Liver (tissue), 9 donors: ENCODE measurements around the gene MT1F. TPM values are rescaled to one million over a fixed set of nuclear protein-coding genes. Genes with fewer than 3 reads are reported as not detected.
A peak's percentile ranks its signal among the peaks of the same experiment; 100 is the strongest.
"Not testable (repeated sequence)": the region's sequence is repeated elsewhere in the genome, so short reads cannot be mapped to it uniquely, and the experiment has no call there.

ENCODE experiments used
- DNase-seq: peaks from one replicate; pipeline ENCODE4 v3.0.0-alpha.2; 2017; ENCODE audit warnings: low spot score
- H3K27ac ChIP-seq, 2 donors: one replicate each; pipeline ENCODE4 v1.7.0; 2013; ENCODE audit warnings: inconsistent platforms in 2 of 2, low read length in 2 of 2, control low read depth in 1 of 2, low read depth in 1 of 2, mild to moderate bottlenecking in 1 of 2
- H3K27me3 ChIP-seq, 4 donors: one replicate each; pipeline versions ENCODE4 v1.6.1 to v1.7.0; 2013; ENCODE audit warnings: low read length in 3 of 4, inconsistent platforms in 1 of 4, mild to moderate bottlenecking in 1 of 4, moderate library complexity in 1 of 4; ENCODE audit not compliant: control insufficient read depth in 4 of 4, insufficient read depth in 4 of 4
- H3K36me3 ChIP-seq, 4 donors: one replicate each; pipeline versions ENCODE4 v1.6.1 to v1.7.0; 2013; ENCODE audit warnings: low read length in 3 of 4, mild to moderate bottlenecking in 3 of 4, low read depth in 1 of 4, moderate library complexity in 1 of 4; ENCODE audit not compliant: control insufficient read depth in 4 of 4, insufficient read depth in 3 of 4
- H3K4me1 ChIP-seq, 4 donors: one replicate each; pipeline versions ENCODE4 v1.6.1 to v1.7.0; 2013; ENCODE audit warnings: low read length in 3 of 4, mild to moderate bottlenecking in 3 of 4, moderate library complexity in 1 of 4; ENCODE audit not compliant: control insufficient read depth in 4 of 4, insufficient read depth in 4 of 4
- H3K4me3 ChIP-seq, 3 donors: one replicate each; pipeline versions ENCODE4 v1.6.1 to v1.7.0; 2013; ENCODE audit warnings: low read length in 3 of 3, control low read depth in 1 of 3, low read depth in 1 of 3, mild to moderate bottlenecking in 1 of 3
- H3K9ac ChIP-seq, 2 donors: one replicate each; pipeline ENCODE4 v1.7.0; 2013; ENCODE audit warnings: low read length in 2 of 2, mild to moderate bottlenecking in 2 of 2, moderate library complexity in 2 of 2, control low read depth in 1 of 2, low read depth in 1 of 2
- H3K9me3 ChIP-seq, 4 donors: one replicate each; pipeline versions ENCODE4 v1.6.1 to v1.7.0; 2013; ENCODE audit warnings: low read length in 3 of 4; ENCODE audit not compliant: control insufficient read depth in 4 of 4
- ATF3 ChIP-seq: IDR thresholded peaks from 2 replicates; pipeline ENCODE4 v1.6.1; 2016; ENCODE audit warnings: antibody characterized with exemption
- CTCF ChIP-seq: fragments of 150-350 bp; IDR thresholded peaks from 2 replicates; pipeline ENCODE4 v1.5.1; 2017; ENCODE audit warnings: improper control_type of control experiment, low read depth, low read length; ENCODE audit not compliant: missing input control
- EGR1 ChIP-seq, 2 donors: IDR thresholded peaks; 2 replicates each; pipeline ENCODE4 v1.6.1; 2016 to 2018; ENCODE audit warnings: antibody characterized with exemption in 2 of 2, low read depth in 2 of 2
- FOXA1 ChIP-seq: IDR thresholded peaks from 2 replicates; pipeline ENCODE4 v1.6.1; 2016; ENCODE audit warnings: antibody characterized with exemption
- FOXA2 ChIP-seq: IDR thresholded peaks from 2 replicates; pipeline ENCODE4 v1.6.1; 2016; ENCODE audit warnings: antibody characterized with exemption
- GABPA ChIP-seq, 2 donors: IDR thresholded peaks in 1 of 2; conservative IDR thresholded peaks in 1 of 2; 2 replicates each; pipeline ENCODE4 v1.6.1; 2016; ENCODE audit warnings: antibody characterized with exemption in 2 of 2, mild to moderate bottlenecking in 1 of 2, moderate library complexity in 1 of 2
- HNF4A ChIP-seq, 2 donors: conservative IDR thresholded peaks; 2 replicates each; pipeline ENCODE4 v1.6.1; 2016; ENCODE audit warnings: antibody characterized with exemption in 2 of 2, mild to moderate bottlenecking in 2 of 2
- HNF4G ChIP-seq: IDR thresholded peaks from 2 replicates; pipeline ENCODE4 v1.6.1; 2016; ENCODE audit warnings: antibody characterized with exemption
- JUND ChIP-seq, 2 donors: IDR thresholded peaks; 2 replicates each; pipeline ENCODE4 v1.6.1; 2016; ENCODE audit warnings: antibody characterized with exemption in 2 of 2
- NR2F2 ChIP-seq: IDR thresholded peaks from 2 replicates; pipeline ENCODE4 v1.6.1; 2016; ENCODE audit warnings: antibody characterized with exemption
- RAD21 ChIP-seq, 2 donors: IDR thresholded peaks; 2 replicates each; pipeline ENCODE4 v1.6.1; 2016; ENCODE audit warnings: antibody characterized with exemption in 2 of 2, mild to moderate bottlenecking in 2 of 2
- RXRA ChIP-seq, 2 donors: IDR thresholded peaks; 2 replicates each; pipeline ENCODE4 v1.6.1; 2017 to 2018; ENCODE audit warnings: antibody characterized with exemption in 2 of 2, mild to moderate bottlenecking in 1 of 2
- SP1 ChIP-seq: IDR thresholded peaks from 2 replicates; pipeline ENCODE4 v1.6.1; 2018; ENCODE audit warnings: antibody characterized with exemption, mild to moderate bottlenecking
- TAF1 ChIP-seq: conservative IDR thresholded peaks from 2 replicates; pipeline ENCODE4 v1.6.1; 2016; ENCODE audit warnings: antibody characterized with exemption, mild to moderate bottlenecking
- YY1 ChIP-seq: IDR thresholded peaks from 2 replicates; pipeline ENCODE4 v1.6.1; 2016; ENCODE audit warnings: antibody characterized with exemption, mild to moderate bottlenecking
- ZBTB33 ChIP-seq: IDR thresholded peaks from 2 replicates; pipeline ENCODE4 v1.6.1; 2016; ENCODE audit warnings: antibody characterized with exemption
- WGBS: extraction: QIAGEN DNeasy Blood & Tissue Kit; methylation state at CpG from one replicate; pipeline ENCODE4 v1.1.7; 2013; 5-methylcytosine and 5-hydroxymethylcytosine counted together
- polyA plus RNA-seq, 2 donors: library from polyadenylated mRNA; stranded (reverse) in 1 of 2; unstranded in 1 of 2; fragments of 200-250 nt in 1 of 2; fragments of >200 nt in 1 of 2; fragmentation: Nextera tagmentation in 1 of 2; extraction: Ambion mirVana in 1 of 2; gene quantifications; one replicate each; pipeline versions ENCODE4 v1.2.1 to v1.2.3, GENCODE V29; 2013 to 2015
- total RNA-seq, 2 donors: library from RNA; depleted of rRNA; stranded (reverse); fragments of >200 nt; gene quantifications; one replicate each; pipeline ENCODE4 v1.2.3, GENCODE V29; 2014
- TF ChIP-seq, protein P1 (sequence below): IDR thresholded peaks from 2 replicates; pipeline ENCODE4 v1.6.1; 2016; ENCODE audit warnings: antibody characterized with exemption
- TF ChIP-seq, protein P2 (sequence below): IDR thresholded peaks from 2 replicates; pipeline ENCODE4 v1.6.1; 2016; ENCODE audit warnings: antibody characterized with exemption, mild to moderate bottlenecking
- donor health status: healthy.
- donor health status: healthy.
- donor health status: healthy.
- donor health status: healthy.
- donor health status: healthy.

The MT1F gene
- total and polyA plus RNA-seq, 4 donors: 14.2 to 895 (median 134) TPM

GRCh38 chr16:56665286-56666261 is 7.8 kb downstream of the MT1F start:
- DNase-seq, H3K9me3 ChIP-seq, H3K27me3 ChIP-seq, H3K9ac ChIP-seq, H3K36me3 ChIP-seq: not testable (repeated sequence)
- WGBS: 56% methylated on average over 8 of the region's 8 CpGs
- peaks cover 0 to 16% (median 7%) of the 10 kb centered on the region in 4 donors for H3K4me1 ChIP-seq
- H3K4me3 ChIP-seq: peak overlapping the region in 1 of 3 donors; percentile 97
- peak overlapping the region; percentile 38 to 94 for H3K27ac ChIP-seq
- TF ChIP-seq TAF1 (peak; percentile 14), ATF3 (peak; percentile 31), HNF4A (conservative IDR thresholded peaks at IDR 0.05) (peak in 1 of 2 donors; percentile 10), JUND (IDR thresholded peaks at IDR 0.05) (peak in 1 of 2 donors; percentile 47), SP1 (peak; percentile 50), EGR1 (IDR thresholded peaks at IDR 0.05; ENCODE audit: low read depth in 2 of 2) (peak in 1 of 2 donors; percentile 6)

- TF ChIP-seq, protein P1, sequence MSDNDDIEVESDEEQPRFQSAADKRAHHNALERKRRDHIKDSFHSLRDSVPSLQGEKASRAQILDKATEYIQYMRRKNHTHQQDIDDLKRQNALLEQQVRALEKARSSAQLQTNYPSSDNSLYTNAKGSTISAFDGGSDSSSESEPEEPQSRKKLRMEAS: no peak
- peak; percentile 59 for TF ChIP-seq YY1
- TF ChIP-seq ATF3: peak; percentile 15
- no peak for TF ChIP-seq NR2F2
- TF ChIP-seq GABPA (IDR thresholded peaks at IDR 0.05 in 1 of 2, conservative IDR thresholded peaks at IDR 0.05 in 1 of 2): peak in 1 of 2 donors; percentile 16
- TF ChIP-seq RAD21 (IDR thresholded peaks at IDR 0.05): peak in 1 of 2 donors; percentile 37
- no peak for TF ChIP-seq FOXA1
- TF ChIP-seq, protein P2, sequence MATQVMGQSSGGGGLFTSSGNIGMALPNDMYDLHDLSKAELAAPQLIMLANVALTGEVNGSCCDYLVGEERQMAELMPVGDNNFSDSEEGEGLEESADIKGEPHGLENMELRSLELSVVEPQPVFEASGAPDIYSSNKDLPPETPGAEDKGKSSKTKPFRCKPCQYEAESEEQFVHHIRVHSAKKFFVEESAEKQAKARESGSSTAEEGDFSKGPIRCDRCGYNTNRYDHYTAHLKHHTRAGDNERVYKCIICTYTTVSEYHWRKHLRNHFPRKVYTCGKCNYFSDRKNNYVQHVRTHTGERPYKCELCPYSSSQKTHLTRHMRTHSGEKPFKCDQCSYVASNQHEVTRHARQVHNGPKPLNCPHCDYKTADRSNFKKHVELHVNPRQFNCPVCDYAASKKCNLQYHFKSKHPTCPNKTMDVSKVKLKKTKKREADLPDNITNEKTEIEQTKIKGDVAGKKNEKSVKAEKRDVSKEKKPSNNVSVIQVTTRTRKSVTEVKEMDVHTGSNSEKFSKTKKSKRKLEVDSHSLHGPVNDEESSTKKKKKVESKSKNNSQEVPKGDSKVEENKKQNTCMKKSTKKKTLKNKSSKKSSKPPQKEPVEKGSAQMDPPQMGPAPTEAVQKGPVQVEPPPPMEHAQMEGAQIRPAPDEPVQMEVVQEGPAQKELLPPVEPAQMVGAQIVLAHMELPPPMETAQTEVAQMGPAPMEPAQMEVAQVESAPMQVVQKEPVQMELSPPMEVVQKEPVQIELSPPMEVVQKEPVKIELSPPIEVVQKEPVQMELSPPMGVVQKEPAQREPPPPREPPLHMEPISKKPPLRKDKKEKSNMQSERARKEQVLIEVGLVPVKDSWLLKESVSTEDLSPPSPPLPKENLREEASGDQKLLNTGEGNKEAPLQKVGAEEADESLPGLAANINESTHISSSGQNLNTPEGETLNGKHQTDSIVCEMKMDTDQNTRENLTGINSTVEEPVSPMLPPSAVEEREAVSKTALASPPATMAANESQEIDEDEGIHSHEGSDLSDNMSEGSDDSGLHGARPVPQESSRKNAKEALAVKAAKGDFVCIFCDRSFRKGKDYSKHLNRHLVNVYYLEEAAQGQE: peak; percentile 75
- TF ChIP-seq ZBTB33: peak; percentile 48
- peak; percentile 36 to 71 for TF ChIP-seq RXRA (IDR thresholded peaks at IDR 0.05)
- TF ChIP-seq JUND (IDR thresholded peaks at IDR 0.05): peak in 1 of 2 donors; percentile 58
- no peak for TF ChIP-seq FOXA2
- peak; percentile 63 for TF ChIP-seq HNF4A (conservative IDR thresholded peaks at IDR 0.05)
- TF ChIP-seq HNF4G: peak; percentile 44
- TF ChIP-seq EGR1 (IDR thresholded peaks at IDR 0.05; ENCODE audit: low read depth in 2 of 2): peak in 1 of 2 donors; percentile 32
- TF ChIP-seq SP1: peak; percentile 90
- TF ChIP-seq CTCF: peak; percentile 4
- peak; percentile 94 for TF ChIP-seq TAF1
- no peaks in the 10 kb centered on the region for H3K36me3 ChIP-seq
- WGBS: 5% methylated on average over 46 of the region's 46 CpGs
- peak within 1 kb of the TSS; percentile 55 to 97 (median 71) for H3K4me3 ChIP-seq
- H3K9ac ChIP-seq: peak within 1 kb of the TSS; percentile 72 to 92
- DNase-seq: peak; percentile 83
- H3K27ac ChIP-seq: peak within 1 kb of the TSS; percentile 90 to 94
- H3K27me3 ChIP-seq: no peaks in the 10 kb centered on the region
- peaks cover 0 to 20% (median 10%) of the 10 kb centered on the region in 4 donors for H3K4me1 ChIP-seq
- no peaks in the 10 kb centered on the region for H3K9me3 ChIP-seq
Observed at GRCh38 chr16:56667581-56668571, 10.1 kb downstream of the MT1F start, which contains the start of gene MT1G. Gene MT1G (minus strand): TSS chr16:56668065. CDS start chr16:56667993, 72 bp downstream.
